Measurements from ENCODE around the gene NKAIN4. TPM values are rescaled to one million over a fixed set of nuclear protein-coding genes. Genes with fewer than 3 reads are reported as not detected.

NKAIN4 gene
- not detected in 2 replicates for total RNA-seq

GRCh38 chr20:63254232-63254605, at the start of gene NKAIN4:
TSS of gene NKAIN4 (minus strand) at chr20:63254463. CDS start at chr20:63254450, 13 bp downstream.

GRCh38 chr20:63292904-63293303, 38.6 kb upstream of the NKAIN4 start, which contains the start of gene COL20A1:
TSS of gene COL20A1 (plus strand) at chr20:63293186. CDS start at chr20:63295108, 1,922 bp downstream.

GRCh38 chr20:63272105-63273058, 18.1 kb upstream of the NKAIN4 start, which contains the start of gene ARFGAP1:
TSS of gene ARFGAP1 (plus strand) at chr20:63272813. CDS start at chr20:63275581, 2,768 bp downstream.

GRCh38 chr20:63235399-63235983, 18.8 kb downstream of the NKAIN4 start, which contains the start of gene BIRC7:
TSS of gene BIRC7 (plus strand) at chr20:63235905. CDS start at chr20:63236097, 192 bp downstream.

GRCh38 chr20:63216041-63216848, 38.0 kb downstream of the NKAIN4 start, which contains the start of gene YTHDF1:
TSS of gene YTHDF1 (minus strand) at chr20:63216131. CDS start at chr20:63215892, 239 bp downstream.

Other genes starting within 250 kb of the NKAIN4 start
- not detected in 2 replicates for gene BHLHE23, start 247.5 kb downstream of the NKAIN4 start, total RNA-seq
- 19.6 and 25.6 TPM in 2 replicates for gene YTHDF1, start 38.3 kb downstream of the NKAIN4 start, total RNA-seq
- gene BIRC7, start 18.6 kb downstream of the NKAIN4 start, total RNA-seq: not detected in 2 replicates
- 52.2 and 56.7 TPM in 2 replicates for gene ARFGAP1, start 18.4 kb upstream of the NKAIN4 start, total RNA-seq
- gene COL20A1, start 38.7 kb upstream of the NKAIN4 start, total RNA-seq: not detected in 2 replicates
- gene CHRNA4, start 106.9 kb upstream of the NKAIN4 start, total RNA-seq: not detected in 2 replicates
- gene KCNQ2, start 218.2 kb upstream of the NKAIN4 start, total RNA-seq: not detected in 2 replicates
- 1.0 and 2.0 TPM in 2 replicates for gene EEF1A2, start 244.6 kb upstream of the NKAIN4 start, total RNA-seq

All from endothelial cell of coronary artery (primary cell).